DOHH2 (cell line): ENCODE results near the gene MPZL3.

Experiments used
- H3F3A ChIP-seq: fragments of 200-600 bp; sonication (generic), shearing (Covaris generic); 2 replicates; pipeline ENCODE4 v1.6.0; 2016; ENCODE audit warnings: antibody characterized with exemption, mild to moderate bottlenecking; ENCODE audit not compliant: control insufficient read depth, insufficient read depth
- H3K27ac ChIP-seq: fragments of 200-600 bp; sonication (generic); 2 replicates; pipeline ENCODE4 v1.5.1; 2014; ENCODE audit warnings: low read depth, mild to moderate bottlenecking, low read length, moderate library complexity
- H3K27me3 ChIP-seq: fragments of 200-600 bp; sonication (generic); 2 replicates; pipeline ENCODE4 v1.6.1; 2014; ENCODE audit warnings: mild to moderate bottlenecking, low read length, mixed read lengths; ENCODE audit not compliant: control insufficient read depth
- H3K36me3 ChIP-seq: fragments of 200-600 bp; sonication (generic); 2 replicates; pipeline ENCODE4 v1.6.1; 2014; ENCODE audit warnings: mild to moderate bottlenecking, low read length, moderate library complexity, mixed read lengths; ENCODE audit not compliant: control insufficient read depth
- H3K4me1 ChIP-seq: fragments of 200-600 bp; sonication (generic); 2 replicates; pipeline ENCODE4 v1.6.1; 2014; ENCODE audit warnings: mild to moderate bottlenecking, low read length, mixed read lengths; ENCODE audit not compliant: control insufficient read depth
- H3K4me2 ChIP-seq: fragments of 200-600 bp; sonication (generic); 2 replicates; pipeline ENCODE4 v1.6.0; 2014; ENCODE audit warnings: mild to moderate bottlenecking, low read length, moderate library complexity
- H3K4me3 ChIP-seq: fragments of 200-600 bp; sonication (generic); 2 replicates; pipeline ENCODE4 v1.5.1; 2014; ENCODE audit warnings: mild to moderate bottlenecking, low read length, mixed read lengths
- H3K79me2 ChIP-seq: fragments of 200-600 bp; sonication (generic); 2 replicates; pipeline ENCODE4 v1.6.1; 2014; ENCODE audit warnings: mild to moderate bottlenecking, low read length, mixed read lengths; ENCODE audit not compliant: control insufficient read depth
- H3K9me2 ChIP-seq: fragments of 200-600 bp; sonication (generic); replicated peaks from 2 replicates; pipeline ENCODE4 v1.6.1; 2014; ENCODE audit warnings: mild to moderate bottlenecking, low read length, mixed read lengths; ENCODE audit not compliant: control insufficient read depth
- H3K9me3 ChIP-seq: fragments of 200-600 bp; sonication (generic); 2 replicates; pipeline ENCODE4 v1.6.1; 2014; ENCODE audit warnings: antibody characterized with exemption, low read length, mixed read lengths; ENCODE audit not compliant: control insufficient read depth, insufficient read depth
- H4K20me1 ChIP-seq: fragments of 200-600 bp; sonication (generic); 2 replicates; pipeline ENCODE4 v1.6.0; 2014; ENCODE audit warnings: low read depth, mild to moderate bottlenecking, antibody characterized with exemption, low read length, moderate library complexity; ENCODE audit not compliant: control insufficient read depth, insufficient read depth
- EZH2phosphoT487 ChIP-seq: fragments of 200-600 bp; sonication (generic); IDR thresholded peaks from 2 replicates; pipeline ENCODE4 v1.6.1; 2017; ENCODE audit warnings: borderline replicate concordance, mild to moderate bottlenecking, antibody characterized with exemption, low read length, moderate library complexity, mixed read lengths
- TF ChIP-seq, protein P1 (sequence below): fragments of 200-600 bp; sonication (generic); IDR thresholded peaks from one replicate; pipeline ENCODE4 v1.5.1; 2014; ENCODE audit warnings: antibody characterized with exemption, mild to moderate bottlenecking, low read depth, low read length; ENCODE audit not compliant: poor library complexity, severe bottlenecking

The MPZL3 gene

DNA sequence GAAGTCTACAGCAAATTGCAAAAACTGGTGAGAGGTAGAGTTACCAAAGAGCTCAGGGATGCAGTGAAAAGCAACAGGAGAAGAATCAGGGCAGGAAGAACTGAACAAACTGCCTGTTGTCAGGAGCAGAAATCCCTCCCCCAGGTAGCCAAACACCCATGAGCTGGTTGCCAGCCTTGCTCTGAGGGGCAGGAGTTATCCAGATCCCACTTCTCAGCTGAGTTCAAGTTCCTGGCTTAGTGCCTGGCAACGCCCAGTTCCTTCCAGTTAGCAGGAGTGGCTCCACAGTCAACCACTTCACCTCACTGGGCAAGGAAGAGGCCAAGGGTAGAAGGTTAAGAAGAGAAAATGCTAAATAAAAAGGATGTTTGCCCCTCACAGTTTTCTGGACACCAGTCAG lies 13.8 kb upstream of the MPZL3 start:
- H3K4me3 ChIP-seq = no peak overlapping the region
- H4K20me1 ChIP-seq = no peaks in the 10 kb centered on the region
- TF ChIP-seq, protein P1, sequence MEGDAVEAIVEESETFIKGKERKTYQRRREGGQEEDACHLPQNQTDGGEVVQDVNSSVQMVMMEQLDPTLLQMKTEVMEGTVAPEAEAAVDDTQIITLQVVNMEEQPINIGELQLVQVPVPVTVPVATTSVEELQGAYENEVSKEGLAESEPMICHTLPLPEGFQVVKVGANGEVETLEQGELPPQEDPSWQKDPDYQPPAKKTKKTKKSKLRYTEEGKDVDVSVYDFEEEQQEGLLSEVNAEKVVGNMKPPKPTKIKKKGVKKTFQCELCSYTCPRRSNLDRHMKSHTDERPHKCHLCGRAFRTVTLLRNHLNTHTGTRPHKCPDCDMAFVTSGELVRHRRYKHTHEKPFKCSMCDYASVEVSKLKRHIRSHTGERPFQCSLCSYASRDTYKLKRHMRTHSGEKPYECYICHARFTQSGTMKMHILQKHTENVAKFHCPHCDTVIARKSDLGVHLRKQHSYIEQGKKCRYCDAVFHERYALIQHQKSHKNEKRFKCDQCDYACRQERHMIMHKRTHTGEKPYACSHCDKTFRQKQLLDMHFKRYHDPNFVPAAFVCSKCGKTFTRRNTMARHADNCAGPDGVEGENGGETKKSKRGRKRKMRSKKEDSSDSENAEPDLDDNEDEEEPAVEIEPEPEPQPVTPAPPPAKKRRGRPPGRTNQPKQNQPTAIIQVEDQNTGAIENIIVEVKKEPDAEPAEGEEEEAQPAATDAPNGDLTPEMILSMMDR = no peak
- no peak for TF ChIP-seq EZH2phosphoT487
- H3K79me2 ChIP-seq = no peaks in the 10 kb centered on the region
- no peak overlapping the region for H3K4me2 ChIP-seq
- no peaks in the 10 kb centered on the region for H3F3A ChIP-seq
- no peaks in the 10 kb centered on the region for H3K36me3 ChIP-seq
- H3K4me1 ChIP-seq = peaks cover 15% of the 10 kb centered on the region
- H3K9me3 ChIP-seq = no peaks in the 10 kb centered on the region
- H3K27me3 ChIP-seq = peaks cover 16% of the 10 kb centered on the region
- H3K9me2 ChIP-seq = no peaks in the 10 kb centered on the region
- no peak overlapping the region for H3K27ac ChIP-seq

DNA sequence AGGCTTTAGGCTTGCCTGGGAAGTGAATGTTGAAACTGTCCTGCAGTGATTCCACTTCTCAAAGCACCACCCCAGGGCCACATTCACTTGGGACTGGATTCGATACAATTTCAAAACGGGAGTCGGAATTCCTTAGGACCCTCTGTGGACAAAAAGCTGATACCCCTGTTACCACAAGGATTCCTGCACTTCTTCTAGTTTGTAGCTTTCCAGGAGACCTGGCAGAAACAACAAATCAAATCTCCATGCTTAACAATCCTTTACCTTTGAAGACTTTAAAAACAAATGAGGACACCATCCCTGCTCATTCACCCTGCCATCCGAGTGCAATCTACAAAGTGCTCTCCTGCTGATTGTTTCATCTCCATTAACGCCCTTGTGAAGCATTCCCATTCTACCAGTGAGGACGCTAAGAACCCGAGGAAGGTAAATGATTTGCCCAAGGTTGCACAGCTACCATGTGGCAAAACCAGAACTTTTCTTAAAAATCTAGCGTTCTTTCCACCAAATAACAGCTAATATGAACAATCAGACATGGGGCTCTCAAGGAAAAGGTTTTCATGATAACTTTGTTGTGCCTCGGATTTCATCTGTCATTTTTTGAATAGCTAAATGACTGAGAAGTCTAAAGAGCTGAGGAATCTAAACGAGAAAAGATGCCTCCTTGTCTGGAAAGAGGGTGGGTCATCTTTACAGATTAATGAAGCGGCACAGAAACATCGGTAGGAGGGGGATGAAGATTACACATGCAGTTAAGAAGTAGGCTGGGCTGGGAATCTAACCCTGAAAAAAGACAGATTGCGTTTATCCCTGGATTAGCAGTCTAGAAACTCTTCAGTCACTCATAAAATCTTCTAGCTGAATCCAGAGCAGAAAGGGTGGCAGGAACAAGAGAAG lies 12.7 kb upstream of the MPZL3 start:
- Histone ChIP-seq H3K4me3 (no peak overlapping the region), H3K27me3 (peaks cover 16% of the 10 kb centered on the region), H3K27ac (no peak overlapping the region), H3F3A (no peaks in the 10 kb centered on the region), H3K4me1 (peaks cover 15% of the 10 kb centered on the region), H4K20me1 (no peaks in the 10 kb centered on the region), H3K79me2 (no peaks in the 10 kb centered on the region), H3K9me2 (no peaks in the 10 kb centered on the region), H3K4me2 (peak overlapping the region; percentile 46), H3K9me3 (no peaks in the 10 kb centered on the region), H3K36me3 (no peaks in the 10 kb centered on the region)
- no peak; the same call in 1 of the 2 replicates for TF ChIP-seq EZH2phosphoT487
- TF ChIP-seq, protein P1 = no peak

DNA sequence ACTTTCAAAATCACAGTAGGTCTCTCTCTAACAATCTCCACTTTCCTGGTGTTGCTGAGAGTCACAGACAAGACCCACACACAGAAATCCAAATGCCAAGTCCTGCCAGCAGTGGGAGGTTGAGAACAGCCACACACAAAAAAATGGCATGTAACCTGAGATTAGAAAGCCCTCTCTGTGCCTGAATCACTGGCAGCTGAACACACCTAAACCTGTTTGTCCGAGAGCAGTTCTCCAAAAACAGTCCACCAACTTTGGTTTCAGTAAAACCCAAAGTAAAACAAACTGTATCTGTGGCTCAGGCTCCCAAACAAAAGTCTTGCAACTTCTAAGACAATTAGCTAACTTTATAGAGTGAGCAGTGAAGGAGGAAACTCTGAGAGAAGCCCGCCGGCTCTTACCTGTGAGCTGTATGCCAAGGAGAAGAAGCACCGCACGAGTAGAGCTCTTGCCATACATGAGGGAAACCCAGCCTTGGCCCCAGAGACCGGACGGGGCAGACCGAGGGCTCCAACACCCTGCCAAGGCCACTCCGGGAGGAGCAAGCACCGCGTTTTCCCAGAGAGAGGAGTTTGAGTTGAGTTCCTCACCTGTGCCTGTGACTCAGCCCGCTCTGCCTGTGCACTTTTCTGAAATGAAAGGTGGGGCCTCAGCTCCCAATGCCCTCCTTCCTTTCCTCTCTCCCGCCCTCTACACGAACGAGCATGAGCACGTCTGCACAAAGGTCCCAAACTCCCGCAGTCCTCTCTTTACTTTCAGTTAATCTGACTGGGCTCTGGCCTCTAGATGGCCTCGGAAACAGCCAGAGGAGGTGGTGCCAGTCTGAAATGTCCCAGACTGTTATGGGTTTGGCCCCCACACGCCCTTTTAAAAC lies 11.8 kb upstream of the MPZL3 start, which contains the start of gene MPZL2:
Gene MPZL2 (minus strand): TSS at position 603 of the 874 bp plus-strand sequence. CDS start 144 bp downstream, at position 459.
- TF ChIP-seq, protein P1 = no peak
- no peak for TF ChIP-seq EZH2phosphoT487
- no peaks in the 10 kb centered on the region for H3K79me2 ChIP-seq
- peak within 1 kb of the TSS; percentile 21 for H3K4me3 ChIP-seq
- peaks cover 16% of the 10 kb centered on the region for H3K27me3 ChIP-seq
- H3K9me2 ChIP-seq = no peaks in the 10 kb centered on the region
- no peaks in the 10 kb centered on the region for H3K9me3 ChIP-seq
- no peaks in the 10 kb centered on the region for H4K20me1 ChIP-seq
- H3K4me2 ChIP-seq = peak within 1 kb of the TSS; percentile 46
- H3K36me3 ChIP-seq = no peaks in the 10 kb centered on the region
- no peak within 1 kb of the TSS for H3K27ac ChIP-seq
- H3K4me1 ChIP-seq = peaks cover 15% of the 10 kb centered on the region
- no peaks in the 10 kb centered on the region for H3F3A ChIP-seq
